Activated B cell treated with CpG ODN at 0.5 μM for 24 hours (primary cell): ENCODE results near the gene SMCR8. TPM values are rescaled to one million over a fixed set of nuclear protein-coding genes. Genes with fewer than 3 reads are reported as not detected.

ENCODE experiments used
- ATAC-seq: fragments of 200-7000 bp; cut with Tn5 transposase; one replicate; pipeline ENCODE4 v1.10.0; 2021; ENCODE audit warnings: low read depth, mild to moderate bottlenecking, moderate library complexity
- CTCF ChIA-PET: fragments of 350-600 bp; sonication (Branson Sonifier 250); formaldehyde crosslinking; loops from one replicate; lab custom pipeline; 2021; ENCODE audit warnings: antibody characterized with exemption; lab: Charles Lee
- POLR2A ChIA-PET: fragments of 350-600 bp; sonication (Branson Sonifier 250); formaldehyde crosslinking; loops from one replicate; lab custom pipeline; 2021; ENCODE audit warnings: antibody characterized with exemption; lab: Charles Lee
- DNase-seq: peaks from one replicate; pipeline ENCODE4 v3.0.0; 2022
- H3K27ac Mint-ChIP-seq: one replicate; pipeline ENCODE4 v1.8.0; 2020; ENCODE audit warnings: mixed read lengths
- H3K27me3 Mint-ChIP-seq: one replicate; pipeline ENCODE4 v1.8.0; 2021; ENCODE audit warnings: mixed read lengths
- H3K36me3 Mint-ChIP-seq: one replicate; pipeline ENCODE4 v1.8.0; 2021; ENCODE audit warnings: low read depth, mixed read lengths
- H3K4me1 Mint-ChIP-seq: one replicate; pipeline ENCODE4 v1.8.0; 2021; ENCODE audit warnings: mixed read lengths
- H3K4me3 Mint-ChIP-seq: one replicate; pipeline ENCODE4 v1.8.0; 2020; ENCODE audit warnings: mild to moderate bottlenecking, mixed read lengths
- H3K9me3 Mint-ChIP-seq: one replicate; pipeline ENCODE4 v1.8.0; 2020; ENCODE audit warnings: mixed read lengths
- intact Hi-C: fragments of 100-400 bp; cut with micrococcal nuclease; formaldehyde crosslinking; loops from one replicate; pipeline ENCODE4 v1.15.1; 2024
- total RNA-seq: library from RNA; stranded (reverse); gene quantifications from 2 replicates; pipeline ENCODE4 v1.2.3, GENCODE V29; 2022
- TF ChIP-seq, protein P1 (sequence below): fragments of 200-600 bp; IDR thresholded peaks from one replicate; pipeline ENCODE4 v1.8.0; 2022; ENCODE audit warnings: antibody characterized with exemption, mild to moderate bottlenecking

Gene SMCR8, protein sequence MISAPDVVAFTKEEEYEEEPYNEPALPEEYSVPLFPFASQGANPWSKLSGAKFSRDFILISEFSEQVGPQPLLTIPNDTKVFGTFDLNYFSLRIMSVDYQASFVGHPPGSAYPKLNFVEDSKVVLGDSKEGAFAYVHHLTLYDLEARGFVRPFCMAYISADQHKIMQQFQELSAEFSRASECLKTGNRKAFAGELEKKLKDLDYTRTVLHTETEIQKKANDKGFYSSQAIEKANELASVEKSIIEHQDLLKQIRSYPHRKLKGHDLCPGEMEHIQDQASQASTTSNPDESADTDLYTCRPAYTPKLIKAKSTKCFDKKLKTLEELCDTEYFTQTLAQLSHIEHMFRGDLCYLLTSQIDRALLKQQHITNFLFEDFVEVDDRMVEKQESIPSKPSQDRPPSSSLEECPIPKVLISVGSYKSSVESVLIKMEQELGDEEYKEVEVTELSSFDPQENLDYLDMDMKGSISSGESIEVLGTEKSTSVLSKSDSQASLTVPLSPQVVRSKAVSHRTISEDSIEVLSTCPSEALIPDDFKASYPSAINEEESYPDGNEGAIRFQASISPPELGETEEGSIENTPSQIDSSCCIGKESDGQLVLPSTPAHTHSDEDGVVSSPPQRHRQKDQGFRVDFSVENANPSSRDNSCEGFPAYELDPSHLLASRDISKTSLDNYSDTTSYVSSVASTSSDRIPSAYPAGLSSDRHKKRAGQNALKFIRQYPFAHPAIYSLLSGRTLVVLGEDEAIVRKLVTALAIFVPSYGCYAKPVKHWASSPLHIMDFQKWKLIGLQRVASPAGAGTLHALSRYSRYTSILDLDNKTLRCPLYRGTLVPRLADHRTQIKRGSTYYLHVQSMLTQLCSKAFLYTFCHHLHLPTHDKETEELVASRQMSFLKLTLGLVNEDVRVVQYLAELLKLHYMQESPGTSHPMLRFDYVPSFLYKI
- total RNA-seq = 32.5 and 36.9 TPM in 2 replicates

DNA sequence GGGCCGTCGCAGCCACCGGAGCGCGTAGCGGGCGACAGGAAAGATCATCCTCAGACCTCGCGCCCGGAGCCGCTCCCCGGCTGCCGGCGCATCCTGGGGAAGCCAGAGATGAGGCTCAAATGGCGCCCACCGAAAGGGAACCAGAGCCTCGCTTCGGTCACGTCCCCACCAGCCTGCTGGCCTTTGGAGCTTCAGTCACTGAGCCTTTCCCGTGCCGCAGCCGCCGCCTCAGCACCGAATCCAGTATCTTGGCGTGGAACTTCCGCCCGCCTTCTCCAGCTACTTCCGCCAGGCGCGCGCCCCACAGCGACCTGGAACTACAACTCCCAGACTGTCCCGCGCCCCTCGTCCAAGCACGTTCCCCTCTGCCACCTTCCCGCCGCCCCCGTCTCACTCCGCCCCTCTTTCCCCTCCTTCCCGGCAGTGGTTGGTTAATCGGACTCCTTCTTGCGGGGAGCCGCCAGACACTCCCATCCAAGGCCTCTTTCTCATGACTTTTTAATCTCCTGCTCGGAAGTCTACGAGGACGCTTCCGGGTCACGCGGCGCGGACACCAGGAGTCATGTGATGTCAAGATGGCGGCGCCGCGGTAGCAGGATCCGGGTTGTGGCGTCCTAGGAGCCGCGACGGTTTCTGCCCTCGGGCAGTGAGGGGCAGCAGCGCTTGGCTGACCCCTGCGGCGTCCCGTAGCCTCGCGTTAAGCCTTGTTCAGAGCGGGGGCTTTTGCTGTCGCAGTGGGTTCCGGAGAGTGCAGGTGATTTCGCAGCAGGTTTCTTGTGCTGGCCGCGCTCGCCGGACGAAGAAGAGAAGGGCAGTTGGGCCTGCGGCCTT is at the start of gene SMCR8, which contains the start of gene TOP3A:
Gene SMCR8 (plus strand): TSS at position 563 of the 831 bp plus-strand sequence. CDS start 497 bp downstream, outside the sequence.
Gene TOP3A (minus strand): TSS at position 264 of the 831 bp plus-strand sequence. CDS start 216 bp downstream, at position 48.
- intact Hi-C loops = loop anchor here (1.0 to 10.0 kb wide), 8 partner anchors 10 to 467 kb away; partner anchors contain the start of genes ALKBH5, ATPAF2, GID4 and LLGL1
- Mint-ChIP-seq H3K27me3 (no peaks in the 10 kb centered on the region), H3K4me3 (peak within 1 kb of the TSS; percentile 100), H3K27ac (peak within 1 kb of the TSS; percentile 100), H3K36me3 (peaks cover 67% of the 10 kb centered on the region), H3K9me3 (no peaks in the 10 kb centered on the region), H3K4me1 (peaks cover 77% of the 10 kb centered on the region)
- TF ChIP-seq, protein P1, sequence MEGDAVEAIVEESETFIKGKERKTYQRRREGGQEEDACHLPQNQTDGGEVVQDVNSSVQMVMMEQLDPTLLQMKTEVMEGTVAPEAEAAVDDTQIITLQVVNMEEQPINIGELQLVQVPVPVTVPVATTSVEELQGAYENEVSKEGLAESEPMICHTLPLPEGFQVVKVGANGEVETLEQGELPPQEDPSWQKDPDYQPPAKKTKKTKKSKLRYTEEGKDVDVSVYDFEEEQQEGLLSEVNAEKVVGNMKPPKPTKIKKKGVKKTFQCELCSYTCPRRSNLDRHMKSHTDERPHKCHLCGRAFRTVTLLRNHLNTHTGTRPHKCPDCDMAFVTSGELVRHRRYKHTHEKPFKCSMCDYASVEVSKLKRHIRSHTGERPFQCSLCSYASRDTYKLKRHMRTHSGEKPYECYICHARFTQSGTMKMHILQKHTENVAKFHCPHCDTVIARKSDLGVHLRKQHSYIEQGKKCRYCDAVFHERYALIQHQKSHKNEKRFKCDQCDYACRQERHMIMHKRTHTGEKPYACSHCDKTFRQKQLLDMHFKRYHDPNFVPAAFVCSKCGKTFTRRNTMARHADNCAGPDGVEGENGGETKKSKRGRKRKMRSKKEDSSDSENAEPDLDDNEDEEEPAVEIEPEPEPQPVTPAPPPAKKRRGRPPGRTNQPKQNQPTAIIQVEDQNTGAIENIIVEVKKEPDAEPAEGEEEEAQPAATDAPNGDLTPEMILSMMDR = no peak
- POLR2A ChIA-PET = interaction anchor here (0.5 to 1.7 kb wide), 7 partner anchors 9 to 1063 kb away, joined by 3 to 10 read pairs (median 4); partner anchors contain the start of genes ALKBH5, FLII, MAPK7 and SHMT1
- ATAC-seq (peak; percentile 94), DNase-seq (peak; percentile 91)
- CTCF ChIA-PET = no interaction called here

DNA sequence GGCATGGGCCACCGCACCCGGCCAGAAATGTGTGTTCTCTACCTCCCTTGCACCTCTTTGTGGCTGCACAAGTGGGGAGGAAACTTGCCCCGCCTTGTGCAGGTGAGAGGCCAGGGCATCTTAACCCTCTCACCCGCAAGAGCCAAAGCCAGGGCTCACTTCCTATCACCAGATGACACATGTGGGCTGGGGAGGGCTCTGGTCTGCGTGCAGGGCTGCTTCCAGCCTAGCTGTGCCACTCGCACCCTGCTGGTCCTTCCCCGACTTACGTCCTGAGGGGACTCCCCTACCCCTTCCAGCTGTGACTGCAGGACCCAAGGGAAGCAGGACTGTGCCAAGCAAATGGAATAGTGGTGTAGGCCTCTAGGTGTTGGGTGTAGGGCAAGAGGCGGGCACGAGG is 47.7 kb upstream of the SMCR8 start:
- H3K9me3 Mint-ChIP-seq = no peaks in the 10 kb centered on the region
- intact Hi-C loops = no loop called here
- CTCF ChIA-PET = no interaction called here
- no peak overlapping the region for H3K4me3 Mint-ChIP-seq
- POLR2A ChIA-PET = no interaction called here
- H3K27me3 Mint-ChIP-seq = no peaks in the 10 kb centered on the region
- peaks cover 13% of the 10 kb centered on the region for H3K36me3 Mint-ChIP-seq
- TF ChIP-seq, protein P1 = no peak
- ATAC-seq (no peak), DNase-seq (no peak)
- H3K27ac Mint-ChIP-seq = no peak overlapping the region
- no peaks in the 10 kb centered on the region for H3K4me1 Mint-ChIP-seq

DNA sequence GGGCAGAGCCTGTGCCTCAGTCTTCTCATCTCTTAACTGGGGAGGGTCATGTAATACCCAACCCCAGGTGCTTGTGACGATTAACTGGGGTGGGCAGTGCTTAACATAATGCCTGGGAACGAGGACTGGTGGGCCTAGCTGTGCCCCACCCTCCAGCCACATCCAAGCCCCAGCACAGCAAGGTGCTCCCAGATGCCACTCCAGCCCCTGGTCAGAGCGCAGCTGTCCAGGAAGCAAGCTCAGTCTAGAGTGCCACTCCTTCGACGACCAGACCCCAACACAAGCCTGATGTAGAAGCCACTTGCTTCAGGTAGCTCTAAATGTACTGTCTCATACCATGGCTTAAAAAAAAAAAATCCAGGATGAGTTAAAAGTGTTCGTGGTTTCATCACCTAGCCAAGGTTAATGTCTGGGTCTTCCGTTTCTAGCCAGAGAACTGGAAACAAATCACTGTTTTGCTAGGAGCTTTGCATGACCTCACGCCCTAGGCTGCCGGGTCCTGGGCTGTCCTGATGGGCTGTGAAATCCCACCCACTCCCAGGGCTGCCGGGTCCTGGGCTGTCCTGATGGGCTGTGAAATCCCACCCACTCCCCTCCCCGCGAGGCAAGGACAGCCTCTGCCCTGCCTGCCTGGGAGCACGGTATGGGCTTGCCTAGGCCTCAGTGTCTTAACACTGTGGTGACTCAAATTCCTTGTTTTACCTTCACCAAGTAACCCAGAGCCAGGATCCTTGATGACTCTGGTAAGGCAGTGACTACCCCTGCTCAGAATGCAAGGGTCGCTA is 47.0 kb upstream of the SMCR8 start:
- H3K9me3 Mint-ChIP-seq = no peaks in the 10 kb centered on the region
- no peak for ATAC-seq
- no peak overlapping the region for H3K4me3 Mint-ChIP-seq
- ChIA-PET POLR2A (no interaction called here), CTCF (interaction anchor here (0.6 kb wide), 1 partner anchor 1756 kb away, joined by 4 read pairs; no protein-coding TSS in a partner anchor)
- H3K27ac Mint-ChIP-seq = no peak overlapping the region
- intact Hi-C loops = no loop called here
- no peaks in the 10 kb centered on the region for H3K27me3 Mint-ChIP-seq
- TF ChIP-seq, protein P1 = no peak
- no peaks in the 10 kb centered on the region for H3K4me1 Mint-ChIP-seq
- peaks cover 19% of the 10 kb centered on the region for H3K36me3 Mint-ChIP-seq
- DNase-seq = no peak

DNA sequence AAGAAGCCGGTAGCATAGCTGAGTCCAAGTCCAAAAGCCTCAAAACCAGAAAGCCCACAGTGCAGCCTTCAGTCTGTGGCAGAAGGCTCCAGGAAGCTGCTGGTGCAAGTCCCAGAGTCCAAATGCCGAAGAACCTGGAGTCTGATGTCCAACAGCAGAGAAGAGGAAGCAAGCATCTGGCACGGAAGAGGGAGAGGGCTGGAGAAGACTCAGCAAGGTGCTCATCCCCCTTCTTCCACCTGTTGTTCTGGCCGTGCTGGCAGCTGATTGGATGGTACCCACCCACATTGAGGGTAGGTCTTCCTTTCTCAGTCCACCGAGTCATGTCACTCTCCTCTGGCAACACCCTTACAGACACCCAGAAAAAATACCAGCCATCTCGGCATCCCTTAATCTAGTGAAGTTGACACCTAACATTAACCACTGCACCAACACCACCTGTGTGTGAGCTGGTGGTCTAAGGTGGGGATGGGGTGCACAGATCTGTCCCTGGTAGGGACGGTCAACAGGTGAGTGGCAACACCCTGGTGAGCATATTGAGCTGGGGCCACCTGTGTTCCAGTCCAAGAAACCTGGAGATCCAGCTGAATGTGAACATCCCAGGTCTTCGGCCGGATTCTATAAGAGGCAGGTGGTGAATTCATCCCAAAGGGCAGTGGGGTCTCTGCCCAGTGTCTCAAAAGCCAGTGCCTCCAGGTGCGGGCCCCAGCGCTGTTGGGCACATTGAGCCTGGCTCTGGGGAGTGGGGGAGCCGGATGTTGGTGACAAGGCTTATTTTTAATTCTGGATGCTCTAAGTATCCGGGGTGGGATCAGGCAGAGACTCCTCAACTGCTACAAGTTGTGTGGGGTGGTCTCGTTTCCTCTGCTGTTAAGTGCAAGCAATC is 44.8 kb upstream of the SMCR8 start:
- ATAC-seq (no peak), DNase-seq (no peak)
- Mint-ChIP-seq H3K27ac (no peak overlapping the region), H3K4me1 (no peaks in the 10 kb centered on the region), H3K27me3 (no peaks in the 10 kb centered on the region), H3K36me3 (peaks cover 22% of the 10 kb centered on the region), H3K4me3 (no peak overlapping the region), H3K9me3 (no peaks in the 10 kb centered on the region)
- TF ChIP-seq, protein P1 = no peak
- intact Hi-C loops = no loop called here
- ChIA-PET POLR2A (interaction anchor here (0.5 to 0.6 kb wide), 2 partner anchors 81 to 96 kb away, joined by 3 read pairs; no protein-coding TSS in a partner anchor), CTCF (no interaction called here)
